Endothelial cell of umbilical vein (primary cell): ENCODE results near the gene COL9A1. TPM values are rescaled to one million over a fixed set of nuclear protein-coding genes. Genes with fewer than 3 reads are reported as not detected.

Experiments used
- BruUV-seq: library from RNA; stranded (reverse); fragments of 400-500 nt; replicated peaks from 2 replicates; lab custom pipeline; 2021; lab: Mats Ljungman, UMichigan
- CTCF ChIA-PET: fragments of 300-600, 350-600 bp; sonication (Branson Sonifier 250); formaldehyde crosslinking; loops from one replicate; lab custom pipeline; 2021; ENCODE audit warnings: antibody characterized with exemption, inconsistent platforms; lab: Charles Lee
- POLR2A ChIA-PET: fragments of 300-600, 350-600 bp; sonication (Branson Sonifier 250); formaldehyde crosslinking; loops from one replicate; lab custom pipeline; 2021; ENCODE audit warnings: antibody characterized with exemption, inconsistent platforms; lab: Charles Lee
- DNase-seq: peaks from one replicate; pipeline ENCODE4 v3.0.0-alpha.2; 2011; ENCODE audit warnings: low read depth, low spot score
- FAIRE-seq: peaks from 2 replicates; lab custom pipeline; 2011; peaks lifted over from hg19 to GRCh38; lab: Jason Lieb, UNC
- H2AFZ ChIP-seq: 2 replicates; pipeline ENCODE4 v1.6.0; 2012; ENCODE audit warnings: low read depth, low read length, control low read depth, inconsistent platforms
- H3K27ac ChIP-seq: 2 replicates; pipeline ENCODE4 v1.5.1; 2011; ENCODE audit warnings: low read depth, mild to moderate bottlenecking, control low read depth, low read length, moderate library complexity; ENCODE audit not compliant: insufficient read depth
- H3K27me3 ChIP-seq, 2 experiments: 2 replicates each; pipeline versions ENCODE4 v1.6.0 to v1.6.1; 2011; ENCODE audit warnings: low read length in 2 of 2, mixed read lengths in 1 of 2; ENCODE audit not compliant: control insufficient read depth in 2 of 2, insufficient read depth in 2 of 2
- H3K36me3 ChIP-seq, 2 experiments: 2 replicates in 1 of 2; 3 replicates in 1 of 2; pipeline ENCODE4 v1.5.1; 2011; ENCODE audit warnings: low read length in 2 of 2, mild to moderate bottlenecking in 1 of 2, moderate library complexity in 1 of 2; ENCODE audit not compliant: control insufficient read depth in 2 of 2, insufficient read depth in 2 of 2; ENCODE audit errors: extremely low read depth in 1 of 2
- H3K4me1 ChIP-seq: 3 replicates; pipeline ENCODE4 v1.5.1; 2011; ENCODE audit warnings: mild to moderate bottlenecking, low read length; ENCODE audit not compliant: control insufficient read depth, insufficient read depth; ENCODE audit errors: extremely low read depth
- H3K4me2 ChIP-seq: 2 replicates; pipeline ENCODE4 v1.6.1; 2011; ENCODE audit warnings: low read length, control low read depth, mixed read lengths; ENCODE audit not compliant: insufficient read depth
- H3K4me3 ChIP-seq, 3 experiments: fragments of 200-600 bp in 1 of 3; sonication (generic), shearing (Covaris generic) in 1 of 3; replicated peaks in 1 of 3; 2 replicates each; pipeline ENCODE4 v1.5.1; 2011 to 2016; ENCODE audit warnings: control low read depth in 3 of 3, low read length in 3 of 3, mild to moderate bottlenecking in 2 of 3, inconsistent platforms in 1 of 3, low read depth in 1 of 3, moderate library complexity in 1 of 3; ENCODE audit not compliant: insufficient read depth in 1 of 3
- H3K79me2 ChIP-seq: 2 replicates; pipeline ENCODE4 v1.6.0; 2012; ENCODE audit warnings: low read length, inconsistent platforms; ENCODE audit not compliant: control insufficient read depth, insufficient read depth
- H3K9ac ChIP-seq: replicated peaks from 2 replicates; pipeline ENCODE3; 2011; ENCODE audit warnings: low read length, control low read depth; ENCODE audit not compliant: insufficient read depth; ENCODE audit errors: extremely low read depth
- H3K9me1 ChIP-seq: replicated peaks from 3 replicates; pipeline ENCODE4 v1.6.0; 2011; ENCODE audit warnings: mild to moderate bottlenecking, low read length; ENCODE audit not compliant: control insufficient read depth, insufficient read depth; ENCODE audit errors: extremely low read depth
- H3K9me3 ChIP-seq: replicated peaks from 2 replicates; pipeline ENCODE4 v1.5.1; 2012; ENCODE audit warnings: low read length, inconsistent platforms; ENCODE audit not compliant: control insufficient read depth, insufficient read depth
- H4K20me1 ChIP-seq: replicated peaks from 2 replicates; pipeline ENCODE3; 2011; ENCODE audit warnings: mild to moderate bottlenecking, low read length; ENCODE audit not compliant: control insufficient read depth, insufficient read depth; ENCODE audit errors: extremely low read depth
- EZH2 ChIP-seq: IDR thresholded peaks from 2 replicates; pipeline ENCODE4 v1.6.1; 2012; ENCODE audit warnings: borderline replicate concordance, low read depth, mild to moderate bottlenecking, moderate library complexity, low read length, inconsistent platforms; ENCODE audit not compliant: severe bottlenecking
- FOS ChIP-seq: IDR thresholded peaks from 2 replicates; pipeline ENCODE4 v1.6.1; 2011; ENCODE audit warnings: mild to moderate bottlenecking, low read length, moderate library complexity, borderline replicate concordance; ENCODE audit not compliant: insufficient read depth
- GATA2 ChIP-seq: IDR thresholded peaks from 2 replicates; pipeline ENCODE4 v1.7.0; 2011; ENCODE audit warnings: low read depth, mild to moderate bottlenecking, moderate library complexity, mixed read lengths, low read length; ENCODE audit not compliant: insufficient read length, insufficient read depth
- JUN ChIP-seq: IDR thresholded peaks from 2 replicates; pipeline ENCODE4 v1.6.1; 2011; ENCODE audit warnings: borderline replicate concordance, low read depth; ENCODE audit not compliant: insufficient read length, insufficient read depth
- MYC ChIP-seq: IDR thresholded peaks from one replicate; pipeline ENCODE4 v1.6.1; 2011; ENCODE audit warnings: mild to moderate bottlenecking, low read depth, low read length
- POLR2A ChIP-seq: IDR thresholded peaks from 2 replicates; pipeline ENCODE4 v1.6.1; 2012; ENCODE audit warnings: low read depth, mild to moderate bottlenecking, control low read depth, low read length
- POLR2AphosphoS5 ChIP-seq: IDR thresholded peaks from 2 replicates; pipeline ENCODE4 v1.6.1; 2012; ENCODE audit warnings: low read depth, mild to moderate bottlenecking, control low read depth, low read length, moderate library complexity; ENCODE audit not compliant: insufficient read depth
- dilution Hi-C: fragments of 300-500 bp; cut with MboI; formaldehyde crosslinking; loops from one replicate; pipeline ENCODE4 v1.15.0; 2019; ENCODE audit warnings: low sequenced_read_pairs; ENCODE audit not compliant: extremely low pct_ligation_motif_present
- intact Hi-C: fragments of 100-400 bp; cut with micrococcal nuclease; formaldehyde crosslinking; loops from one replicate; pipeline ENCODE4 v1.10.0; 2022
- polyA plus RNA-seq, 4 experiments: library from polyadenylated mRNA; depleted of rRNA in 3 of 4; stranded (reverse) in 3 of 4; unstranded in 1 of 4; fragments of >200 nt; gene quantifications; 2 replicates each; pipeline versions ENCODE4 v1.2.1 to v1.2.3, GENCODE V29; 2011 to 2012; ENCODE audit warnings: missing spikeins in 1 of 4
- total RNA-seq: library from RNA; stranded (reverse); gene quantifications from 2 replicates; pipeline ENCODE4 v1.2.3, GENCODE V29; 2021
- TF ChIP-seq, protein P1 (sequence below): IDR thresholded peaks from 2 replicates; pipeline ENCODE4 v1.6.1; 2011; ENCODE audit not compliant: insufficient read depth, insufficient read length
- TF ChIP-seq, protein P2 (sequence below), 2 donors: IDR thresholded peaks; 1 replicate in 1 of 2; 2 replicates in 1 of 2; pipeline ENCODE4 v1.5.1; 2011; ENCODE audit warnings: low read length in 2 of 2, mild to moderate bottlenecking in 2 of 2, moderate library complexity in 2 of 2, control low read depth in 1 of 2, inconsistent platforms in 1 of 2, low read depth in 1 of 2; ENCODE audit not compliant: insufficient read depth in 1 of 2; ENCODE audit errors: extremely low read depth in 1 of 2

COL9A1 gene
- total and polyA plus RNA-seq, 2 donors (not counting 3 experiments of a cell fraction or from before 2014, with no cell fraction given), result not detected

DNA sequence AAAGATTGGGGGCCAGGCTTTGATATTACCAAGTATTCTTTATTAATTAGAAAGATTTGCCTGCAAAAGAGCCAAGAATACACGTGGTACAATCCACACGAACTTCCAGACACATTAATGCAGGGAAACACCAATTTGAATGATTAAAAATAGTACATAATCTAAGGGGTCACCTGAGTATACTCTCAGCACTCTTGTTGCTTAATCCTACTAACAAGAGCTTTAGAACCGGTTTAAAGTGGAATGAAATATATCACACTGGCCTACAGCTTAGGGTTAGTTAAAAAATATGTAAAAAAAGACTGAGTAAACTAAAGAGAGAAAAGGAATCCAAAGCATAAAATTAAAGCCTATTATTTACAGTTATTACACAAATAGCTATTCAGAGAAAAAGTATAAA lies 49.0 kb downstream of the COL9A1 start:
- CTCF ChIA-PET, result interaction anchor here (0.9 to 1.4 kb wide), 3 partner anchors 11 to 56 kb away, joined by 3 to 5 read pairs (median 4); no protein-coding TSS in a partner anchor
- dilution Hi-C loops, result no loop called here

More for the DNA sequence above, 49.0 kb downstream of the COL9A1 start:
- Histone ChIP-seq H3K4me1 (no peaks in the 10 kb centered on the region), H4K20me1 (no peaks in the 10 kb centered on the region), H3K4me2 (no peak overlapping the region), H3K36me3 (no peaks in the 10 kb centered on the region), H3K27me3 (no peaks in the 10 kb centered on the region), H3K27ac (no peak overlapping the region), H3K4me3 (no peak overlapping the region), H2AFZ (no peak overlapping the region), H3K9me3 (no peaks in the 10 kb centered on the region), H3K9ac (no peak overlapping the region), H3K79me2 (no peaks in the 10 kb centered on the region), H3K9me1 (no peaks in the 10 kb centered on the region)
- TF ChIP-seq MYC, result no peak
- TF ChIP-seq JUN, result no peak
- TF ChIP-seq, protein P1, sequence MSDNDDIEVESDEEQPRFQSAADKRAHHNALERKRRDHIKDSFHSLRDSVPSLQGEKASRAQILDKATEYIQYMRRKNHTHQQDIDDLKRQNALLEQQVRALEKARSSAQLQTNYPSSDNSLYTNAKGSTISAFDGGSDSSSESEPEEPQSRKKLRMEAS, result no peak
- TF ChIP-seq GATA2, result no peak
- no peak for TF ChIP-seq POLR2AphosphoS5
- TF ChIP-seq FOS, result no peak
- TF ChIP-seq EZH2, result no peak
- TF ChIP-seq, protein P2, sequence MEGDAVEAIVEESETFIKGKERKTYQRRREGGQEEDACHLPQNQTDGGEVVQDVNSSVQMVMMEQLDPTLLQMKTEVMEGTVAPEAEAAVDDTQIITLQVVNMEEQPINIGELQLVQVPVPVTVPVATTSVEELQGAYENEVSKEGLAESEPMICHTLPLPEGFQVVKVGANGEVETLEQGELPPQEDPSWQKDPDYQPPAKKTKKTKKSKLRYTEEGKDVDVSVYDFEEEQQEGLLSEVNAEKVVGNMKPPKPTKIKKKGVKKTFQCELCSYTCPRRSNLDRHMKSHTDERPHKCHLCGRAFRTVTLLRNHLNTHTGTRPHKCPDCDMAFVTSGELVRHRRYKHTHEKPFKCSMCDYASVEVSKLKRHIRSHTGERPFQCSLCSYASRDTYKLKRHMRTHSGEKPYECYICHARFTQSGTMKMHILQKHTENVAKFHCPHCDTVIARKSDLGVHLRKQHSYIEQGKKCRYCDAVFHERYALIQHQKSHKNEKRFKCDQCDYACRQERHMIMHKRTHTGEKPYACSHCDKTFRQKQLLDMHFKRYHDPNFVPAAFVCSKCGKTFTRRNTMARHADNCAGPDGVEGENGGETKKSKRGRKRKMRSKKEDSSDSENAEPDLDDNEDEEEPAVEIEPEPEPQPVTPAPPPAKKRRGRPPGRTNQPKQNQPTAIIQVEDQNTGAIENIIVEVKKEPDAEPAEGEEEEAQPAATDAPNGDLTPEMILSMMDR (IDR thresholded peaks at IDR 0.05; ENCODE audit: extremely low read depth in 1 of 2, insufficient read depth in 1 of 2, low read depth in 1 of 2, low read length in 2 of 2), result no peak
- TF ChIP-seq POLR2A, result no peak
- FAIRE-seq, result no peak
- BruUV-seq, result no TSS peak
- intact Hi-C loops, result no loop called here
- POLR2A ChIA-PET, result no interaction called here
- DNase-seq, result no peak
